Measurements from ENCODE around the gene FOSL2.

FOSL2 gene

GRCh38 chr2:28378679-28379584 lies 13.7 kb upstream of the FOSL2 start:
- no peak for TF ChIP-seq CTCF (IDR thresholded peaks at IDR 0.05; ENCODE audit: low read depth, low read length, missing control alignments)
- H3K27me3 ChIP-seq (replicated peaks) = no peaks in the 10 kb centered on the region
- in situ Hi-C loops (cut with HindIII; ENCODE audit: low pct_ligation_motif_present, low sequenced_read_pairs) = no loop called here
- H3K27ac ChIP-seq = no peak overlapping the region
- DNase-seq = no peak
- H3K36me3 ChIP-seq (replicated peaks) = no peaks in the 10 kb centered on the region
- no peak overlapping the region for H3K4me3 ChIP-seq (ENCODE audit: low read depth, low read length)

GRCh38 chr2:28380219-28380618 lies 12.4 kb upstream of the FOSL2 start:
- in situ Hi-C loops (cut with HindIII; ENCODE audit: low pct_ligation_motif_present, low sequenced_read_pairs) = no loop called here
- no peak for DNase-seq
- no peak for TF ChIP-seq CTCF (IDR thresholded peaks at IDR 0.05; ENCODE audit: low read depth, low read length, missing control alignments)
- Histone ChIP-seq H3K4me3 (ENCODE audit: low read depth, low read length) (no peak overlapping the region), H3K27ac (no peak overlapping the region), H3K27me3 (replicated peaks) (no peaks in the 10 kb centered on the region), H3K36me3 (replicated peaks) (no peaks in the 10 kb centered on the region)

GRCh38 chr2:28381225-28382180 lies 11.2 kb upstream of the FOSL2 start:
- DNase-seq = no peak
- H3K27me3 ChIP-seq (replicated peaks) = no peaks in the 10 kb centered on the region
- no peak for TF ChIP-seq CTCF (IDR thresholded peaks at IDR 0.05; ENCODE audit: low read depth, low read length, missing control alignments)
- in situ Hi-C loops (cut with HindIII; ENCODE audit: low pct_ligation_motif_present, low sequenced_read_pairs) = no loop called here
- H3K27ac ChIP-seq = no peak overlapping the region
- H3K36me3 ChIP-seq (replicated peaks) = no peaks in the 10 kb centered on the region
- no peak overlapping the region for H3K4me3 ChIP-seq (ENCODE audit: low read depth, low read length)

GRCh38 chr2:28382755-28383154 lies 9.9 kb upstream of the FOSL2 start:
- Histone ChIP-seq H3K27ac (no peak overlapping the region), H3K27me3 (replicated peaks) (no peaks in the 10 kb centered on the region), H3K4me3 (ENCODE audit: low read depth, low read length) (no peak overlapping the region), H3K36me3 (replicated peaks) (no peaks in the 10 kb centered on the region)
- in situ Hi-C loops (cut with HindIII; ENCODE audit: low pct_ligation_motif_present, low sequenced_read_pairs) = no loop called here
- DNase-seq = no peak
- no peak for TF ChIP-seq CTCF (IDR thresholded peaks at IDR 0.05; ENCODE audit: low read depth, low read length, missing control alignments)

- Histone ChIP-seq H3K4me3 (ENCODE audit: low read depth, low read length) (no peak overlapping the region), H3K27me3 (replicated peaks) (no peaks in the 10 kb centered on the region), H3K27ac (no peak overlapping the region), H3K36me3 (replicated peaks) (no peaks in the 10 kb centered on the region)
- in situ Hi-C loops (cut with HindIII; ENCODE audit: low pct_ligation_motif_present, low sequenced_read_pairs) = no loop called here
- no peak for DNase-seq
- TF ChIP-seq CTCF (IDR thresholded peaks at IDR 0.05; ENCODE audit: low read depth, low read length, missing control alignments) = no peak
These were observed 5.3 kb upstream of the FOSL2 start for GRCh38 chr2:28387082-28387960.

All from brain microvascular endothelial cell (primary cell).